GM04504 (cell line): ENCODE measurements around the gene CORO6.

Experiments used
- DNase-seq: peaks from one replicate; pipeline ENCODE4 v3.0.0-alpha.2; 2012; ENCODE audit warnings: low read depth

Gene CORO6

GRCh38 chr17:29577385-29578211 is 45.1 kb downstream of the CORO6 start:
- no peak for DNase-seq

- no peak for DNase-seq
Measured at GRCh38 chr17:29577001-29577370, 45.7 kb downstream of the CORO6 start.

GRCh38 chr17:29576214-29577000 is 46.3 kb downstream of the CORO6 start:
- no peak for DNase-seq

- no peak for DNase-seq
Measured at GRCh38 chr17:29575511-29576213, 47.0 kb downstream of the CORO6 start.

GRCh38 chr17:29574732-29575510 is 47.8 kb downstream of the CORO6 start:
- DNase-seq: no peak

GRCh38 chr17:29573871-29574731 is 48.6 kb downstream of the CORO6 start:
- no peak for DNase-seq

- DNase-seq: no peak
Measured at GRCh38 chr17:29573558-29573869, 49.2 kb downstream of the CORO6 start.

- DNase-seq: no peak
Measured at GRCh38 chr17:29572691-29573557, 49.8 kb downstream of the CORO6 start.

GRCh38 chr17:29571883-29572681 is 50.6 kb downstream of the CORO6 start:
- no peak for DNase-seq

GRCh38 chr17:29571486-29571882 is 51.2 kb downstream of the CORO6 start:
- no peak for DNase-seq

GRCh38 chr17:29570521-29570920 is 52.2 kb downstream of the CORO6 start:
- no peak for DNase-seq

GRCh38 chr17:29569245-29569950 is 53.3 kb downstream of the CORO6 start:
- no peak for DNase-seq

- DNase-seq: peak; percentile 48
Measured at GRCh38 chr17:29568331-29569244, 54.1 kb downstream of the CORO6 start, which contains the start of gene TP53I13. TSS of gene TP53I13 (plus strand) at chr17:29568701. CDS start at chr17:29568759, 58 bp downstream.

- no peak for DNase-seq
Measured at GRCh38 chr17:29567554-29568330, 55.0 kb downstream of the CORO6 start.

GRCh38 chr17:29567304-29567553 is 55.5 kb downstream of the CORO6 start:
- DNase-seq: no peak

GRCh38 chr17:29566473-29567303 is 56.0 kb downstream of the CORO6 start, which contains the start of gene ABHD15:
TSS of gene ABHD15 (minus strand) at chr17:29567037. CDS start at chr17:29566966, 71 bp downstream.
- DNase-seq: peak; percentile 47
